Neural cell (in vitro differentiated cells): ENCODE measurements around the gene PIGZ.

Experiments
- EP300 ChIP-seq: fragments of 450-650 bp; conservative IDR thresholded peaks from 2 replicates; pipeline ENCODE4 v1.6.1; 2014; ENCODE audit warnings: antibody characterized with exemption, mild to moderate bottlenecking, moderate library complexity; ENCODE audit not compliant: poor library complexity, severe bottlenecking
- EZH2 ChIP-seq: fragments of 200-600, 300-800 bp; shearing (Covaris generic), sonication (generic); IDR thresholded peaks from 2 replicates; pipeline ENCODE4 v1.6.1; 2014; ENCODE audit warnings: antibody characterized with exemption, low read length, borderline replicate concordance, mild to moderate bottlenecking; ENCODE audit not compliant: insufficient read depth, poor library complexity, severe bottlenecking
- MXI1 ChIP-seq: fragments of 450-650 bp; conservative IDR thresholded peaks from 2 replicates; pipeline ENCODE4 v1.6.1; 2014; ENCODE audit warnings: antibody characterized with exemption, mild to moderate bottlenecking; ENCODE audit not compliant: poor library complexity, severe bottlenecking
- POLR2AphosphoS5 ChIP-seq: IDR thresholded peaks from 2 replicates; pipeline ENCODE4 v1.6.1; 2012
- RAD21 ChIP-seq: fragments of 450-650 bp; conservative IDR thresholded peaks from 2 replicates; pipeline ENCODE4 v1.6.1; 2014; ENCODE audit warnings: antibody characterized with exemption, mild to moderate bottlenecking, moderate library complexity
- SMC3 ChIP-seq: fragments of 450-650 bp; conservative IDR thresholded peaks from 2 replicates; pipeline ENCODE4 v1.6.1; 2014; ENCODE audit warnings: antibody characterized with exemption, mild to moderate bottlenecking, moderate library complexity; ENCODE audit not compliant: poor library complexity
- TAF1 ChIP-seq: IDR thresholded peaks from 2 replicates; pipeline ENCODE4 v1.6.1; 2012; ENCODE audit warnings: low read depth
- TF ChIP-seq, protein P1 (sequence below): fragments of 450-650 bp; IDR thresholded peaks from 2 replicates; pipeline ENCODE4 v1.5.1; 2014; ENCODE audit warnings: antibody characterized with exemption, mild to moderate bottlenecking, moderate library complexity; ENCODE audit not compliant: poor library complexity, severe bottlenecking

DNA sequence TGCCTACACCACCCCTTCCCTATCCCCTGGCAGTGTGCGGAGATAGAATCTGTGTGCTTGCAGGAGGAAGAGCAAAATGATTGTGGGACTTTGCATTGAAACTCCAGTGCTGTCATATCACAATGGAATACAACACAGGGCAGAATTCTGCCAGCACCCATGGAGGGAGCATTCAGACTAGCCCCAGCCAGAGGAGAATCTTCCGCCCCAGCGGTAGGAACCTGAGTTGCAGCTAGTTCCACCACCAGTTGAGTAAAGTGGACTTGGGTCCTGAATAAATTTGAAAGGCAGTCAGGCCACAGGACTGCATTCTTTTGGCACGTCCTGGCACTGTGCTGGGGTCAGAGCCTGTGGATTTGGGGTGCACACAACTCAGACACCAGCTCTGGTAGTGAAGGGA lies 53.8 kb downstream of the PIGZ start:
- TF ChIP-seq, protein P1, sequence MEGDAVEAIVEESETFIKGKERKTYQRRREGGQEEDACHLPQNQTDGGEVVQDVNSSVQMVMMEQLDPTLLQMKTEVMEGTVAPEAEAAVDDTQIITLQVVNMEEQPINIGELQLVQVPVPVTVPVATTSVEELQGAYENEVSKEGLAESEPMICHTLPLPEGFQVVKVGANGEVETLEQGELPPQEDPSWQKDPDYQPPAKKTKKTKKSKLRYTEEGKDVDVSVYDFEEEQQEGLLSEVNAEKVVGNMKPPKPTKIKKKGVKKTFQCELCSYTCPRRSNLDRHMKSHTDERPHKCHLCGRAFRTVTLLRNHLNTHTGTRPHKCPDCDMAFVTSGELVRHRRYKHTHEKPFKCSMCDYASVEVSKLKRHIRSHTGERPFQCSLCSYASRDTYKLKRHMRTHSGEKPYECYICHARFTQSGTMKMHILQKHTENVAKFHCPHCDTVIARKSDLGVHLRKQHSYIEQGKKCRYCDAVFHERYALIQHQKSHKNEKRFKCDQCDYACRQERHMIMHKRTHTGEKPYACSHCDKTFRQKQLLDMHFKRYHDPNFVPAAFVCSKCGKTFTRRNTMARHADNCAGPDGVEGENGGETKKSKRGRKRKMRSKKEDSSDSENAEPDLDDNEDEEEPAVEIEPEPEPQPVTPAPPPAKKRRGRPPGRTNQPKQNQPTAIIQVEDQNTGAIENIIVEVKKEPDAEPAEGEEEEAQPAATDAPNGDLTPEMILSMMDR, result no peak
- TF ChIP-seq MXI1 (no peak), POLR2AphosphoS5 (no peak), TAF1 (no peak), RAD21 (no peak), SMC3 (no peak), EP300 (no peak), EZH2 (no peak)
